Effector memory CD8-positive, alpha-beta T cell (primary cell): Measurements from ENCODE around the gene CDKN2D.

Source experiments
- ATAC-seq: fragments of 150-1000 bp; cut with Tn5 transposase; replicated peaks from 2 replicates; pipeline ENCODE4 v1.10.0; 2021; ENCODE audit warnings: mild to moderate bottlenecking, moderate library complexity
- DNase-seq, 3 experiments: peaks; one replicate each; pipeline ENCODE4 v3.0.0; 2021
- H3K27ac Mint-ChIP-seq, 2 donors: one replicate each; pipeline ENCODE4 v1.8.0; 2022; ENCODE audit warnings: mild to moderate bottlenecking in 2 of 2, mixed read lengths in 2 of 2, moderate library complexity in 2 of 2
- H3K27me3 Mint-ChIP-seq, 2 donors: one replicate each; pipeline ENCODE4 v1.8.0; 2022; ENCODE audit warnings: mixed read lengths in 2 of 2
- H3K36me3 Mint-ChIP-seq: one replicate; pipeline ENCODE4 v1.8.0; 2022; ENCODE audit warnings: mild to moderate bottlenecking, moderate library complexity, mixed read lengths; ENCODE audit not compliant: insufficient read depth
- H3K4me1 Mint-ChIP-seq, 2 donors: one replicate each; pipeline ENCODE4 v1.8.0; 2022; ENCODE audit warnings: low read depth in 2 of 2, mixed read lengths in 2 of 2
- H3K4me3 Mint-ChIP-seq, 2 donors: one replicate each; pipeline ENCODE4 v1.8.0; 2022; ENCODE audit warnings: mild to moderate bottlenecking in 2 of 2, mixed read lengths in 2 of 2, moderate library complexity in 2 of 2
- H3K9me3 Mint-ChIP-seq, 2 donors: one replicate each; pipeline ENCODE4 v1.8.0; 2022; ENCODE audit warnings: mixed read lengths in 2 of 2

Gene CDKN2D

GRCh38 chr19:10568062-10568825 is 535 bp downstream of the CDKN2D start:
- Mint-ChIP-seq H3K4me1 (peaks cover 39 to 51% of the 10 kb centered on the region in 2 donors), H3K4me3 (peak overlapping the region; percentile 87 to 90), H3K9me3 (no peaks in the 10 kb centered on the region), H3K27me3 (no peaks in the 10 kb centered on the region), H3K36me3 (peaks cover 52% of the 10 kb centered on the region), H3K27ac (peak overlapping the region; percentile 92 to 95)
- DNase-seq (peak in 2 of 3 experiments; percentile 51 to 56), ATAC-seq (peak; percentile 15)

GRCh38 chr19:10567656-10568055 is 1.1 kb downstream of the CDKN2D start:
- ATAC-seq (no peak), DNase-seq (no peak)
- Mint-ChIP-seq H3K27me3 (no peaks in the 10 kb centered on the region), H3K36me3 (peaks cover 52% of the 10 kb centered on the region), H3K4me1 (peaks cover 39 to 51% of the 10 kb centered on the region in 2 donors), H3K9me3 (no peaks in the 10 kb centered on the region), H3K27ac (peak overlapping the region; percentile 92 to 95), H3K4me3 (peak overlapping the region; percentile 87 to 90)

GRCh38 chr19:10566658-10567410 is 1.9 kb downstream of the CDKN2D start:
- Mint-ChIP-seq H3K27me3 (no peaks in the 10 kb centered on the region), H3K36me3 (peaks cover 51% of the 10 kb centered on the region), H3K27ac (peak overlapping the region; percentile 92 to 95), H3K4me1 (peaks cover 31 to 45% of the 10 kb centered on the region in 2 donors), H3K4me3 (peak overlapping the region; percentile 87 to 90), H3K9me3 (no peaks in the 10 kb centered on the region)
- DNase-seq: peak; percentile 72 to 81 (median 75)
- peak; percentile 37 for ATAC-seq

GRCh38 chr19:10566408-10566657 is 2.4 kb downstream of the CDKN2D start:
- DNase-seq (no peak), ATAC-seq (no peak)
- Mint-ChIP-seq H3K27me3 (no peaks in the 10 kb centered on the region), H3K9me3 (no peaks in the 10 kb centered on the region), H3K36me3 (peaks cover 53% of the 10 kb centered on the region), H3K4me1 (peaks cover 31 to 45% of the 10 kb centered on the region in 2 donors), H3K4me3 (peak overlapping the region; percentile 87 to 90), H3K27ac (peak overlapping the region; percentile 92 to 95)

GRCh38 chr19:10565567-10566407 is 3.0 kb downstream of the CDKN2D start, which contains the start of gene KRI1:
Gene KRI1, minus strand, starts transcription at chr19:10566010. Its CDS starts 11 bp downstream, at chr19:10565999.
- ATAC-seq (peak; percentile 51), DNase-seq (peak; percentile 98 to 99 (median 99))
- peak within 1 kb of the TSS; percentile 92 to 95 for H3K27ac Mint-ChIP-seq
- peaks cover 58% of the 10 kb centered on the region for H3K36me3 Mint-ChIP-seq
- no peaks in the 10 kb centered on the region for H3K9me3 Mint-ChIP-seq
- peaks cover 31 to 45% of the 10 kb centered on the region in 2 donors for H3K4me1 Mint-ChIP-seq
- H3K27me3 Mint-ChIP-seq: no peaks in the 10 kb centered on the region
- H3K4me3 Mint-ChIP-seq: peak within 1 kb of the TSS; percentile 87 to 90

- Mint-ChIP-seq H3K4me3 (peak overlapping the region; percentile 87 to 90), H3K36me3 (peaks cover 64% of the 10 kb centered on the region), H3K27me3 (no peaks in the 10 kb centered on the region), H3K4me1 (peaks cover 31 to 45% of the 10 kb centered on the region in 2 donors), H3K27ac (peak overlapping the region; percentile 92 to 95), H3K9me3 (no peaks in the 10 kb centered on the region)
- peak; percentile 28 to 48 (median 37) for DNase-seq
- peak; percentile 5 for ATAC-seq
These were observed 3.7 kb downstream of the CDKN2D start for GRCh38 chr19:10565028-10565566.

- Mint-ChIP-seq H3K27me3 (no peaks in the 10 kb centered on the region), H3K4me3 (no peak overlapping the region), H3K4me1 (peaks cover 28 to 30% of the 10 kb centered on the region in 2 donors), H3K27ac (peak overlapping the region in 1 of 2 donors; percentile 23), H3K36me3 (peaks cover 74% of the 10 kb centered on the region), H3K9me3 (no peaks in the 10 kb centered on the region)
- ATAC-seq: no peak
- DNase-seq: no peak
These were observed 6.2 kb downstream of the CDKN2D start for GRCh38 chr19:10562609-10563008.

GRCh38 chr19:10560154-10560553 is 8.6 kb downstream of the CDKN2D start:
- H3K4me3 Mint-ChIP-seq: no peak overlapping the region
- no peaks in the 10 kb centered on the region for H3K27me3 Mint-ChIP-seq
- H3K36me3 Mint-ChIP-seq: peaks cover 69% of the 10 kb centered on the region
- peaks cover 14 to 15% of the 10 kb centered on the region in 2 donors for H3K4me1 Mint-ChIP-seq
- no peaks in the 10 kb centered on the region for H3K9me3 Mint-ChIP-seq
- no peak for ATAC-seq
- no peak for DNase-seq
- H3K27ac Mint-ChIP-seq: peak overlapping the region in 1 of 2 donors; percentile 8

- Mint-ChIP-seq H3K4me1 (peaks cover 27 to 28% of the 10 kb centered on the region in 2 donors), H3K27ac (peak overlapping the region in 1 of 2 donors; percentile 79), H3K9me3 (no peaks in the 10 kb centered on the region), H3K4me3 (no peak overlapping the region), H3K36me3 (peaks cover 83% of the 10 kb centered on the region), H3K27me3 (no peaks in the 10 kb centered on the region)
- DNase-seq (no peak), ATAC-seq (no peak)
These were observed 11.1 kb downstream of the CDKN2D start for GRCh38 chr19:10557603-10558197.

- ATAC-seq: no peak
- DNase-seq: no peak
- no peaks in the 10 kb centered on the region for H3K27me3 Mint-ChIP-seq
- peaks cover 34 to 40% of the 10 kb centered on the region in 2 donors for H3K4me1 Mint-ChIP-seq
- no peaks in the 10 kb centered on the region for H3K9me3 Mint-ChIP-seq
- peaks cover 85% of the 10 kb centered on the region for H3K36me3 Mint-ChIP-seq
- H3K4me3 Mint-ChIP-seq: peak overlapping the region in 1 of 2 donors; percentile 21
- H3K27ac Mint-ChIP-seq: peak overlapping the region; percentile 74 to 94
These were observed 13.2 kb downstream of the CDKN2D start for GRCh38 chr19:10555610-10555973.

- H3K9me3 Mint-ChIP-seq: no peaks in the 10 kb centered on the region
- H3K27ac Mint-ChIP-seq: peak overlapping the region; percentile 74 to 94
- H3K4me1 Mint-ChIP-seq: peaks cover 35 to 40% of the 10 kb centered on the region in 2 donors
- ATAC-seq: no peak
- peaks cover 87% of the 10 kb centered on the region for H3K36me3 Mint-ChIP-seq
- H3K27me3 Mint-ChIP-seq: no peaks in the 10 kb centered on the region
- peak overlapping the region; percentile 75 to 76 for H3K4me3 Mint-ChIP-seq
- DNase-seq: no peak
These were observed 13.8 kb downstream of the CDKN2D start for GRCh38 chr19:10554760-10555609.

GRCh38 chr19:10553943-10554381 is 14.8 kb downstream of the CDKN2D start:
- Mint-ChIP-seq H3K27ac (peak overlapping the region; percentile 93 to 94), H3K4me3 (peak overlapping the region; percentile 75 to 76), H3K4me1 (peaks cover 35 to 40% of the 10 kb centered on the region in 2 donors), H3K9me3 (no peaks in the 10 kb centered on the region), H3K27me3 (no peaks in the 10 kb centered on the region), H3K36me3 (peaks cover 87% of the 10 kb centered on the region)
- DNase-seq: peak; percentile 63 to 70 (median 70)
- peak; percentile 88 for ATAC-seq
